ENCODE results near the gene WNT3A.

- no peak for TF ChIP-seq POLR2AphosphoS5 (IDR thresholded peaks at IDR 0.05; ENCODE audit: borderline replicate concordance, low read depth, low read length)
- no peak for TF ChIP-seq EZH2 (IDR thresholded peaks at IDR 0.05)
- TF ChIP-seq FOXP2 (optimal IDR thresholded peaks at IDR 0.05; ENCODE audit: control extremely low read depth, extremely low read length, insufficient read depth), result no peak
These were observed 83.0 kb downstream of the WNT3A start for GRCh38 chr1:228089519-228090380.
